GM21367 (cell line): Measurements from ENCODE around the gene PRKCA.

Experiments
- ATAC-seq: cut with Tn5 transposase; IDR thresholded peaks from one replicate; pipeline ENCODE4 v1.9.1; 2021; ENCODE audit not compliant: unreplicated experiment

Gene PRKCA

GRCh38 chr17:66750781-66751543 is 448.5 kb downstream of the PRKCA start:
- no peak for ATAC-seq

- no peak for ATAC-seq
These were observed 449.4 kb downstream of the PRKCA start for GRCh38 chr17:66751771-66752170.

GRCh38 chr17:66752411-66752810 is 450.0 kb downstream of the PRKCA start:
- ATAC-seq: no peak

- no peak for ATAC-seq
These were observed 450.9 kb downstream of the PRKCA start for GRCh38 chr17:66753126-66753920.

- no peak for ATAC-seq
These were observed 452.9 kb downstream of the PRKCA start for GRCh38 chr17:66755101-66755943.

GRCh38 chr17:66755944-66756290 is 453.5 kb downstream of the PRKCA start:
- no peak for ATAC-seq

- ATAC-seq: no peak
These were observed 457.9 kb downstream of the PRKCA start for GRCh38 chr17:66760324-66760723.

DNA sequence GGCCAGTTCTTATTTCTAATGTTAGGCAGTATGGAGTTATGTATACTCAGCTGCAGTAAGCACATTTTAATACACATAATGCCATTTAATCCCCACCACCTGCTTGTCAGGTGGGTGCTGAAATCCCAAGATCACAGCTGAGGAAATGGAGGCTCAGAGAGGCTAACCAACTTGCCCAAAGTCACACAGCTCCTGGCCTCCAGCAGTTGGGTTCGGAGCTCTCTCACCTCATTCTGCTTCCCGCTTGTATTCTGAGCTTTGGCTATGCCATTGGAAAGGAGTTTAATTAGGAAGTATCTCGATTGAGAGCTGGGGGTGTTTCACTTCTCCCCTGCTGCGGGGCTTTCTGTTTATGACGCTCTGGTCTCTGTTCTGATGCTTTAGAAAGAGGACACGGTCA is 459.9 kb downstream of the PRKCA start:
- no peak for ATAC-seq

GRCh38 chr17:66763056-66763455 is 460.6 kb downstream of the PRKCA start:
- no peak for ATAC-seq

DNA sequence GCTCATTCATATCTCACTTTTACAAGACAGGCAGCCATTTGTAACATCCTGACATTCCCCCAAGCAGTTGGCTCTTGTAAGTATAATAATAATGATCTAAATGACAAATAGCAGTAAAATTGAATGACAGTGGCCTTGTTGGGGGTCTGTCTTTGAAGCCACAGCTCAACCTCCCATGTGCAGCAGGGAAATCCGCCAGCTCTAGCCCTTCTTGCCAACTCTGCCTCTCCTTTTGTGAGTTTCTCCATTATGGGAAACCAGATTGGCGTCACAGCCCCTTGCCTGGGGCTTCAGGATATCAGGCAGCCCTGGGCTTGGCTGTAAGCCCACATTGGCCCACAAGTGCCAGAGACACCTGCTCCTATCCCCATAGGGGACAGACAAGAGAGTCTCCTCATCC is 462.1 kb downstream of the PRKCA start:
- ATAC-seq: no peak

GRCh38 chr17:66767154-66767933 is 464.9 kb downstream of the PRKCA start:
- no peak for ATAC-seq

GRCh38 chr17:66769911-66770310 is 467.5 kb downstream of the PRKCA start:
- no peak for ATAC-seq

DNA sequence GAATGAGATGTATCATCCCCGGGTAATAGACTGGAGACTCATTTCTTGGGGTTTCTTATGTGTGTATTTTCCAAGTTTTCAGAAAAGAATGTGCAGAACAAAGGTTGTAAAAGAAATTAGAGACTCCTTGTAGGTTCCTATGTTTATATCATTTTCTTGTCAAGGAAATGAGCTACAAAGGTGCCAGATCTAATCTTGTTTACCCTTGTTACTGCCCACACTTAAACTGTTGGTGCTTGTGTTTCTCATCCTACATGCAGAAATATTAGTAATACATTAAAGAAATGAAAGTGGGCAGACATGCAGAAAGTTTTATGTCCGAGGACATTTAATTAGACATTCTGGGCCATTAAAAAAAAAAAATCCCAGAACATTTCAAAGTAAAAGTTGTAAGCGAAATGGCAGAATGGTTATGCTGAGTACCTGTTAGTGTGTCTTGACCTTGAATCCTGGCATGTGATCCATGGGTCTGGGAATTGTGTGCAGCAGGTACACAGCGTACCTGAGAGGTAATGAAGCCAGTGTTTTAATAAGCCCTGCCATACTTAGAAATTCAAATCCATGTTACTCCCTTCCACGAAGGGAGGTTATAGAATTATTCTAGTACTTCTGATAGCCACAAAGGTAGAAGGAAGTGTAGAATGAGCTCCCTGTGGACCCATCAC is 469.9 kb downstream of the PRKCA start:
- ATAC-seq: no peak

DNA sequence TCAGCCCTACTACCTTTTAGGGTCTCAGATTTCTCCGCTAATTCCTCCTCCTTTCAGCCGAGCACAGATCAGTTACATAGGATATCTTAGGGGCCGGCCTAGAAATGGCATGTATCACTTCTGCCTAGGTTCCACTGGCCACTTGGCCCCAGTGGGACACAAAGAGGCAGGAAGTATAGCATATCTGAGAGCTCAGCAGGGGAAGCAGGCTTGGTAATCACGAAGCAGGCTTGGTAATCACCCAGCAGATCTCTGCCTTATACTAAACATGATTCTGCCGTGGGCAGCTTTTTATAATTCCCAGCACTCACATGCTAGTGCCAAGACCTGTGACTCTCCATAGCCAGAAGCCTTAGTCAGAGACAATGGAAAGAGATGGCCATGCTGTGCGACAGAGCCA is 472.9 kb downstream of the PRKCA start:
- ATAC-seq: no peak

DNA sequence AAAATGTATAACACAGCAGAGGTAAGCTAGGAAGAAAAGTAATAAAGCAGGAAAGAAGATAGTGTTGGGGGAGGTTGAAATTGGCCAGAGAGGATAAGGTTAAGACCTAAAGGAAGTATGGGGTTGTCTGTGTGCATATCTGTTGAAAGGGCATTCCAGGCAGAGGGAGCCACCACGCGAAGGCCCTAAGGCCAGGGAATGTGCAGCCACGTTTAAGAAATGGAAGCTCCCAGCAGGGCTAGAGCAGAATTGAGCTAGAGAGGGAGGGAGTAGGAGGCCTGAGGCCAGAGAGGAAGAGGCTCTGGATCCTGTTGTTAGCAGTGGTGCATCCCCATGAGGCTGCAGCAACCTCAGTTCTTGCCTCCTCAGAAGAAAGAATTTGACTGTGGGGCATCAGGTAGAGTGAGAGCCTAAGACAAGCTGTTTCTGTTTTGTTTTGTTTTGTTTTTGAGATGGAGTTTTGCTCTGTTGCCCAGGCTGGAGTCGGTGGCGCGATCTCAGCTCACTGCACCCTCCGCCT is 473.5 kb downstream of the PRKCA start:
- ATAC-seq: no peak

DNA sequence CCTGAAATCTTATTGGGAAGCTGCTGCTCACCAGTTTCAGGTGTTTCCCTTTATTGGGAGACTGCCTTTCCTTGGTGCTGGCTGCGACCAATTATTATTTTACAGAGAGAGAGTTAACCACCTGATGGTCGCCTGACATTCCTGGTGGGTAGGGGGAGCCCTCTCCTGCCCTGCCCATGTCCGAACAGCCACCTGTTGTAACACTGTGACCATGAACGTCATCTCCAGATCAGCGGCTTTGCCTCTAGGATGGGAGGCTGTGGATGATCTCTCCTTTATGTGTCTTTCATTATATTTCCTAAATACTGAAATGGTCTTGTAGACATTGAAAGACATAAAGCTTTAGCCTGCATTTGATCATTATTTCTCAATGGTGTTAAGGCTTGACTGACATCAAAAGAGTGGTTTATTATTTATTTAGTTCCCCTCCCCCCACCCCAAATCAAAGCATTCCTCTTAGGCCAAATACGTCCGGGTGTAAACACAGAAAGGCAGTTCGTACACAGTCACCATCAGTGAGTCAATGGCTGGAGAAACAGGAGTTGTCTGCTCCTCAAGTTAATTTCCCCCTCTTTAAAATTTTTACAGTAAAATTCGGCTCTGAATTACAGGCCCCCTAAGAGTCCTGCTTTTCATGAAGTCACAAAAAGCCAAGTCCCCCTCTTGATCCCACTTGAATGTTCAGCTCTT is 474.7 kb downstream of the PRKCA start:
- ATAC-seq: no peak

DNA sequence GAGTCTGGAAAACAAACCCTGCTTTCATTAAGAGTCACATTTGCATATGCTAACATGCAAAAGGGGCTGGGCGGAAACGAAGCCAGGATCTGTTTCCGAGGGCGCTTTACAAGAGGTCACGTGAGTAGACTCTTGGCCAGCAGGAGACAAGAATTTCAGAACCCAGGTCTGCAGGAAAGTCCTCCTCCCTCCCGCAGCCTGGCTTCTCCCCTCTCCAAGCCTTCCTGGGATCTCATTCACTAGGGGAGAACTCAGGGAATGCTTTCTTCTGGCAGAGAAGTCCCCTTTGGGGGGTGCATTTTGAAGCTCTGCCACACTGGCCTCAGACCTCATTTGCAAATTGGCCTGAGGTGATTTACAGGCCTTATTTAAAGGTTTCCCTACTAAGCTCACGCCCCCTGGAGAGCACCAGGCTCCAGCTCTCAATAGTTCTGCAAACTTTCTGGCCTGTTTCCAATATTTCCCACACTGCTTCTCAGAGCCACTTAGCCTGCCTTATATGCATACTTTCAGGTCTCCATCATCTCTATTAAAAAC is 475.3 kb downstream of the PRKCA start:
- no peak for ATAC-seq

DNA sequence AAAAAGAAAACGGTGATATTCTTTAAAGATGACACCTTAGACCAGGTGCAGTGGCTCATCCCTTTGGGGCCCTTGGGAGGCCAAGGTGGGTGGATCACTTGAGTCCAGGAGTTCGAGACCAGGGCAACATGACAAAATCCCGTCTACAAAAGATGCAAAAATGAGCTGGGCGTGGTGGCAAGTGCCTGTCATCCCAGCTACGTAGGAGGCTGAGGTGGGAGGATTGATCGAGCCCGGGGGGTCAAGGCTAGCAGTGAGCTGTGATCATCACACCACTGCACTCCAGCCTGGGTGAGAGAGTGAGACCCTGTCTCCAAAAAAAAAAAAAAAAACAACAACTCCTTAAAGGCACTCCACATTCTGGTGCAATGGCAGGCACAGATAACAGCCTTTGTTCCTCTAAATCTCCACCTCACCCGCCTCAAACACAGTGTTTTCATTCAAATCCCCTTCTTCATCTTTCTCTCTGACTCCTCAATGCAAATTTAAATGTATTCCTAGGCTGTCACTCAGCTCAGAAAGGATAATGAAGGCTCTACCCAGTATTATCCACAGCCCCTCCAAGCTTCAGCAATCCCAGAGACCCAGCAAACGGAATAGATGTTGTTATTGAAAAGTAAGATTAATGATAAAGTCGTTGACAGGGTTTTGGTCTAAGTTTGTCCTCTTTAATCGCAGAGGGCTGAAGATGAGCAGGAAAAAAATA is 476.3 kb downstream of the PRKCA start:
- no peak for ATAC-seq

GRCh38 chr17:66779237-66779606 is 476.8 kb downstream of the PRKCA start:
- no peak for ATAC-seq
